Measurements from ENCODE around the gene KRTAP19-5. TPM values are rescaled to one million over a fixed set of nuclear protein-coding genes. Genes with fewer than 3 reads are reported as not detected.

KRTAP19-5 gene
- total and polyA plus RNA-seq, 8 donors: not detected

- no peak for FAIRE-seq
- no peak within 1 kb of the TSS for H3K4me3 ChIP-seq
- H3K4me1 ChIP-seq: no peaks in the 10 kb centered on the region
- no peak for ATAC-seq
- H3K27me3 ChIP-seq: no peaks in the 10 kb centered on the region
- H3K9me3 ChIP-seq: no peaks in the 10 kb centered on the region
- H3K36me3 ChIP-seq: no peaks in the 10 kb centered on the region
- intact Hi-C loops (cut with DNase I): no loop called here
- no peak for TF ChIP-seq CTCF (IDR thresholded peaks at IDR 0.05)
- DNase-seq: no peak
- 47 to 59% methylated on average over 4 of the region's 4 CpGs for WGBS, 2 donors
- no peak within 1 kb of the TSS for H3K27ac ChIP-seq
These were observed 4.9 kb downstream of the KRTAP19-5 start, which contains the start of gene KRTAP19-4 for GRCh38 chr21:30497065-30497464. KRTAP19-4 (minus strand) TSS chr21:30497165; CDS start chr21:30497110, 55 bp downstream.

GRCh38 chr21:30491963-30492428 lies 9.9 kb downstream of the KRTAP19-5 start, which contains the start of gene KRTAP19-3:
KRTAP19-3 (minus strand) TSS chr21:30492013; CDS start chr21:30491957, 56 bp downstream.
- FAIRE-seq: no peak
- Histone ChIP-seq H3K9me3 (no peaks in the 10 kb centered on the region), H3K36me3 (no peaks in the 10 kb centered on the region), H3K4me3 (no peak within 1 kb of the TSS), H3K27ac (no peak within 1 kb of the TSS), H3K27me3 (peaks cover 0 to 4% (median 0%) of the 10 kb centered on the region in 4 donors), H3K4me1 (no peaks in the 10 kb centered on the region)
- no peak for TF ChIP-seq CTCF (IDR thresholded peaks at IDR 0.05)
- intact Hi-C loops (cut with DNase I): no loop called here
- DNase-seq: no peak
- no peak for ATAC-seq
- WGBS, 2 donors: 69 to 81% methylated on average over 2 of the region's 2 CpGs

- 68 to 85% methylated on average over 2 of the region's 2 CpGs for WGBS, 2 donors
- no peak for TF ChIP-seq CTCF (IDR thresholded peaks at IDR 0.05)
- no peak for FAIRE-seq
- no peak for ATAC-seq
- Histone ChIP-seq H3K9me3 (no peaks in the 10 kb centered on the region), H3K27ac (no peak within 1 kb of the TSS), H3K4me3 (no peak within 1 kb of the TSS), H3K36me3 (no peaks in the 10 kb centered on the region), H3K4me1 (no peaks in the 10 kb centered on the region), H3K27me3 (peaks cover 0 to 4% (median 0%) of the 10 kb centered on the region in 4 donors)
- no peak for DNase-seq
- intact Hi-C loops (cut with DNase I): no loop called here
These were observed 14.6 kb downstream of the KRTAP19-5 start, which contains the start of gene KRTAP19-2 for GRCh38 chr21:30487336-30487735. KRTAP19-2 (minus strand) TSS chr21:30487436; CDS start chr21:30487348, 88 bp downstream.

- Histone ChIP-seq H3K9me3 (no peaks in the 10 kb centered on the region), H3K36me3 (no peaks in the 10 kb centered on the region), H3K27me3 (peaks cover 0 to 4% (median 0%) of the 10 kb centered on the region in 4 donors), H3K27ac (no peak overlapping the region), H3K4me3 (no peak overlapping the region), H3K4me1 (no peaks in the 10 kb centered on the region)
- TF ChIP-seq CTCF (IDR thresholded peaks at IDR 0.05): no peak
- 43 to 55% methylated on average over 2 of the region's 2 CpGs for WGBS, 2 donors
- no peak for FAIRE-seq
- DNase-seq: no peak
- no peak for ATAC-seq
- intact Hi-C loops (cut with DNase I): no loop called here
These were observed 15.8 kb downstream of the KRTAP19-5 start for GRCh38 chr21:30486180-30486579.

- no peaks in the 10 kb centered on the region for H3K9me3 ChIP-seq
- no peak overlapping the region for H3K27ac ChIP-seq
- H3K36me3 ChIP-seq: no peaks in the 10 kb centered on the region
- intact Hi-C loops (cut with DNase I): no loop called here
- no peak overlapping the region for H3K4me3 ChIP-seq
- H3K4me1 ChIP-seq: no peaks in the 10 kb centered on the region
- WGBS, 2 donors: 67 to 69% methylated on average over 2 of the region's 2 CpGs
- no peak for TF ChIP-seq CTCF (IDR thresholded peaks at IDR 0.05)
- ATAC-seq: no peak
- FAIRE-seq: no peak
- H3K27me3 ChIP-seq: peaks cover 0 to 3% (median 0%) of the 10 kb centered on the region in 4 donors
- no peak for DNase-seq
These were observed 19.8 kb downstream of the KRTAP19-5 start for GRCh38 chr21:30482130-30482529.

Measured in pancreas (tissue), 10 donors.